HG03025 (cell line): ENCODE measurements around the gene SALL3.

Source experiments
- ATAC-seq: cut with Tn5 transposase; IDR thresholded peaks from one replicate; pipeline ENCODE4 v1.9.1; 2021; ENCODE audit warnings: mild to moderate bottlenecking, moderate library complexity; ENCODE audit not compliant: unreplicated experiment, low FRiP score

The SALL3 gene

GRCh38 chr18:78979056-78979729 lies 425 bp upstream of the SALL3 start:
- no peak for ATAC-seq

GRCh38 chr18:78980279-78980771 lies 707 bp downstream of the SALL3 start:
- ATAC-seq: no peak

- no peak for ATAC-seq
Measured at GRCh38 chr18:78980777-78981380, 1.3 kb downstream of the SALL3 start.

GRCh38 chr18:78981394-78981831 lies 1.8 kb downstream of the SALL3 start:
- ATAC-seq: no peak

- no peak for ATAC-seq
Measured at GRCh38 chr18:78981989-78982620, 2.5 kb downstream of the SALL3 start.

- no peak for ATAC-seq
Measured at GRCh38 chr18:78983512-78983911, 3.9 kb downstream of the SALL3 start.

GRCh38 chr18:78984941-78985784 lies 5.5 kb downstream of the SALL3 start:
- no peak for ATAC-seq

- no peak for ATAC-seq
Measured at GRCh38 chr18:78986018-78986481, 6.4 kb downstream of the SALL3 start.

- no peak for ATAC-seq
Measured at GRCh38 chr18:78991446-78991845, 11.8 kb downstream of the SALL3 start.

- ATAC-seq: no peak
Measured at GRCh38 chr18:78992041-78993011, 12.7 kb downstream of the SALL3 start.

GRCh38 chr18:78993014-78993926 lies 13.7 kb downstream of the SALL3 start:
- no peak for ATAC-seq

GRCh38 chr18:78994000-78994399 lies 14.4 kb downstream of the SALL3 start:
- no peak for ATAC-seq

GRCh38 chr18:78994531-78994930 lies 14.9 kb downstream of the SALL3 start:
- ATAC-seq: no peak

GRCh38 chr18:78994977-78995582 lies 15.5 kb downstream of the SALL3 start:
- ATAC-seq: no peak

- no peak for ATAC-seq
Measured at GRCh38 chr18:78995740-78996395, 16.2 kb downstream of the SALL3 start.

GRCh38 chr18:78996741-78997490 lies 17.3 kb downstream of the SALL3 start:
- ATAC-seq: no peak
